Liver (tissue), 9 donors: Measurements from ENCODE around the gene TBL1X. TPM values are rescaled to one million over a fixed set of nuclear protein-coding genes. Genes with fewer than 3 reads are reported as not detected.

Source experiments
- DNase-seq: peaks from one replicate; pipeline ENCODE4 v3.0.0-alpha.2; 2017; ENCODE audit warnings: low spot score
- H3K27ac ChIP-seq, 2 donors: one replicate each; pipeline ENCODE4 v1.7.0; 2013; ENCODE audit warnings: inconsistent platforms in 2 of 2, low read length in 2 of 2, control low read depth in 1 of 2, low read depth in 1 of 2, mild to moderate bottlenecking in 1 of 2
- H3K27me3 ChIP-seq, 4 donors: one replicate each; pipeline versions ENCODE4 v1.6.1 to v1.7.0; 2013; ENCODE audit warnings: low read length in 3 of 4, inconsistent platforms in 1 of 4, mild to moderate bottlenecking in 1 of 4, moderate library complexity in 1 of 4; ENCODE audit not compliant: control insufficient read depth in 4 of 4, insufficient read depth in 4 of 4
- H3K36me3 ChIP-seq, 4 donors: one replicate each; pipeline versions ENCODE4 v1.6.1 to v1.7.0; 2013; ENCODE audit warnings: low read length in 3 of 4, mild to moderate bottlenecking in 3 of 4, low read depth in 1 of 4, moderate library complexity in 1 of 4; ENCODE audit not compliant: control insufficient read depth in 4 of 4, insufficient read depth in 3 of 4
- H3K4me1 ChIP-seq, 4 donors: one replicate each; pipeline versions ENCODE4 v1.6.1 to v1.7.0; 2013; ENCODE audit warnings: low read length in 3 of 4, mild to moderate bottlenecking in 3 of 4, moderate library complexity in 1 of 4; ENCODE audit not compliant: control insufficient read depth in 4 of 4, insufficient read depth in 4 of 4
- H3K4me3 ChIP-seq, 3 donors: one replicate each; pipeline versions ENCODE4 v1.6.1 to v1.7.0; 2013; ENCODE audit warnings: low read length in 3 of 3, control low read depth in 1 of 3, low read depth in 1 of 3, mild to moderate bottlenecking in 1 of 3
- H3K9ac ChIP-seq, 2 donors: one replicate each; pipeline ENCODE4 v1.7.0; 2013; ENCODE audit warnings: low read length in 2 of 2, mild to moderate bottlenecking in 2 of 2, moderate library complexity in 2 of 2, control low read depth in 1 of 2, low read depth in 1 of 2
- H3K9me3 ChIP-seq, 4 donors: one replicate each; pipeline versions ENCODE4 v1.6.1 to v1.7.0; 2013; ENCODE audit warnings: low read length in 3 of 4; ENCODE audit not compliant: control insufficient read depth in 4 of 4
- EGR1 ChIP-seq, 2 donors: IDR thresholded peaks; 2 replicates each; pipeline ENCODE4 v1.6.1; 2016 to 2018; ENCODE audit warnings: antibody characterized with exemption in 2 of 2, low read depth in 2 of 2
- GABPA ChIP-seq, 2 donors: IDR thresholded peaks in 1 of 2; conservative IDR thresholded peaks in 1 of 2; 2 replicates each; pipeline ENCODE4 v1.6.1; 2016; ENCODE audit warnings: antibody characterized with exemption in 2 of 2, mild to moderate bottlenecking in 1 of 2, moderate library complexity in 1 of 2
- HNF4A ChIP-seq, 2 donors: conservative IDR thresholded peaks; 2 replicates each; pipeline ENCODE4 v1.6.1; 2016; ENCODE audit warnings: antibody characterized with exemption in 2 of 2, mild to moderate bottlenecking in 2 of 2
- HNF4G ChIP-seq: IDR thresholded peaks from 2 replicates; pipeline ENCODE4 v1.6.1; 2016; ENCODE audit warnings: antibody characterized with exemption
- NR2F2 ChIP-seq: IDR thresholded peaks from 2 replicates; pipeline ENCODE4 v1.6.1; 2016; ENCODE audit warnings: antibody characterized with exemption
- RAD21 ChIP-seq, 2 donors: IDR thresholded peaks; 2 replicates each; pipeline ENCODE4 v1.6.1; 2016; ENCODE audit warnings: antibody characterized with exemption in 2 of 2, mild to moderate bottlenecking in 2 of 2
- RXRA ChIP-seq, 2 donors: IDR thresholded peaks; 2 replicates each; pipeline ENCODE4 v1.6.1; 2017 to 2018; ENCODE audit warnings: antibody characterized with exemption in 2 of 2, mild to moderate bottlenecking in 1 of 2
- TAF1 ChIP-seq: conservative IDR thresholded peaks from 2 replicates; pipeline ENCODE4 v1.6.1; 2016; ENCODE audit warnings: antibody characterized with exemption, mild to moderate bottlenecking
- YY1 ChIP-seq: IDR thresholded peaks from 2 replicates; pipeline ENCODE4 v1.6.1; 2016; ENCODE audit warnings: antibody characterized with exemption, mild to moderate bottlenecking
- WGBS: extraction: QIAGEN DNeasy Blood & Tissue Kit; methylation state at CpG from one replicate; pipeline ENCODE4 v1.1.7; 2013; 5-methylcytosine and 5-hydroxymethylcytosine counted together
- polyA plus RNA-seq, 2 donors: library from polyadenylated mRNA; stranded (reverse) in 1 of 2; unstranded in 1 of 2; fragments of 200-250 nt in 1 of 2; fragments of >200 nt in 1 of 2; fragmentation: Nextera tagmentation in 1 of 2; extraction: Ambion mirVana in 1 of 2; gene quantifications; one replicate each; pipeline versions ENCODE4 v1.2.1 to v1.2.3, GENCODE V29; 2013 to 2015
- total RNA-seq, 2 donors: library from RNA; depleted of rRNA; stranded (reverse); fragments of >200 nt; gene quantifications; one replicate each; pipeline ENCODE4 v1.2.3, GENCODE V29; 2014
- TF ChIP-seq, protein P1 (sequence below): IDR thresholded peaks from 2 replicates; pipeline ENCODE4 v1.6.1; 2016; ENCODE audit warnings: antibody characterized with exemption, mild to moderate bottlenecking
- TF ChIP-seq, protein P2 (sequence below): IDR thresholded peaks from 2 replicates; pipeline ENCODE4 v1.6.1; 2016; ENCODE audit warnings: antibody characterized with exemption
- TF ChIP-seq, protein P3 (sequence below): IDR thresholded peaks from 2 replicates; pipeline ENCODE4 v1.6.1; 2016; ENCODE audit warnings: antibody characterized with exemption
- TF ChIP-seq, protein P4 (sequence below): fragments of 150-350 bp; IDR thresholded peaks from 2 replicates; pipeline ENCODE4 v1.5.1; 2017; ENCODE audit warnings: improper control_type of control experiment, low read depth, low read length; ENCODE audit not compliant: missing input control
- donor health status: healthy.
- donor health status: healthy.
- donor health status: healthy.
- donor health status: healthy.
- donor health status: healthy.

Gene TBL1X
- total and polyA plus RNA-seq, 4 donors = 11.2 to 15.1 (median 11.8) TPM

DNA sequence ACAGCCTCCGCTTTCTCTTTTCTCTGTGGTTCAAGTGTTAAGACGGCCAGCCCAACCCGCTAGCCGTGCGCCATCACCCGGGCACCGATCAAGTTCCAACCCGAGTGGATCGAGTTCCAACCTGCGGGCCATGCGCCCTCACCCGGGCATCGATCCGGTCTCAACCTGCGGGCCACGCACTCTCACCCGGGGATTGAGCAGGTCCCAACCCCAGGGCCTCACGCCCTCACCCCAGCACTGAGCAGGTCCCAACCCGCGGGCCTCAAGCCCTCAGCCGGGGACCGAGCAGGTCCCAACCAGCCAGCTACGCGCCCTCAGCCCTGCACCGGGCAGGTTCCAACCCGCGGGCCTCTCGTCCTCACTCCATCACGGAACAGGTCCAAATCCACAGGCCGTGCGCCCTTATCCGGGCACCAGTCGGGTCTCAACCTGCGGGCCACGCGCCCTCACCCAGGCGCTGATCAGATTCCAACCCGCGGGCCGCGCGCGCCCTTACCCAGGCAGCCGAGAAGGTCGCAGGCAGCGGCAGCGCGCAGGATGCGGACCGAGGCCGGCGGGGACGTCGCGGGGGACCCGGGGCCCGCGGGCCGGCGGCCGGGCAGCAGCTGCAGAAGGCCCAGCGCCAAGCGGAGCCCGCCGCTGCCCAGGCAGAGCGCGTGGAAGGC is 300.3 kb downstream of the TBL1X start (continued):
- TF ChIP-seq, protein P1, sequence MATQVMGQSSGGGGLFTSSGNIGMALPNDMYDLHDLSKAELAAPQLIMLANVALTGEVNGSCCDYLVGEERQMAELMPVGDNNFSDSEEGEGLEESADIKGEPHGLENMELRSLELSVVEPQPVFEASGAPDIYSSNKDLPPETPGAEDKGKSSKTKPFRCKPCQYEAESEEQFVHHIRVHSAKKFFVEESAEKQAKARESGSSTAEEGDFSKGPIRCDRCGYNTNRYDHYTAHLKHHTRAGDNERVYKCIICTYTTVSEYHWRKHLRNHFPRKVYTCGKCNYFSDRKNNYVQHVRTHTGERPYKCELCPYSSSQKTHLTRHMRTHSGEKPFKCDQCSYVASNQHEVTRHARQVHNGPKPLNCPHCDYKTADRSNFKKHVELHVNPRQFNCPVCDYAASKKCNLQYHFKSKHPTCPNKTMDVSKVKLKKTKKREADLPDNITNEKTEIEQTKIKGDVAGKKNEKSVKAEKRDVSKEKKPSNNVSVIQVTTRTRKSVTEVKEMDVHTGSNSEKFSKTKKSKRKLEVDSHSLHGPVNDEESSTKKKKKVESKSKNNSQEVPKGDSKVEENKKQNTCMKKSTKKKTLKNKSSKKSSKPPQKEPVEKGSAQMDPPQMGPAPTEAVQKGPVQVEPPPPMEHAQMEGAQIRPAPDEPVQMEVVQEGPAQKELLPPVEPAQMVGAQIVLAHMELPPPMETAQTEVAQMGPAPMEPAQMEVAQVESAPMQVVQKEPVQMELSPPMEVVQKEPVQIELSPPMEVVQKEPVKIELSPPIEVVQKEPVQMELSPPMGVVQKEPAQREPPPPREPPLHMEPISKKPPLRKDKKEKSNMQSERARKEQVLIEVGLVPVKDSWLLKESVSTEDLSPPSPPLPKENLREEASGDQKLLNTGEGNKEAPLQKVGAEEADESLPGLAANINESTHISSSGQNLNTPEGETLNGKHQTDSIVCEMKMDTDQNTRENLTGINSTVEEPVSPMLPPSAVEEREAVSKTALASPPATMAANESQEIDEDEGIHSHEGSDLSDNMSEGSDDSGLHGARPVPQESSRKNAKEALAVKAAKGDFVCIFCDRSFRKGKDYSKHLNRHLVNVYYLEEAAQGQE = no peak
- TF ChIP-seq, protein P2, sequence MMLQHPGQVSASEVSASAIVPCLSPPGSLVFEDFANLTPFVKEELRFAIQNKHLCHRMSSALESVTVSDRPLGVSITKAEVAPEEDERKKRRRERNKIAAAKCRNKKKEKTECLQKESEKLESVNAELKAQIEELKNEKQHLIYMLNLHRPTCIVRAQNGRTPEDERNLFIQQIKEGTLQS = no peak
- TF ChIP-seq RXRA (IDR thresholded peaks at IDR 0.05) (no peak), RAD21 (IDR thresholded peaks at IDR 0.05) (no peak), HNF4G (no peak)

DNA sequence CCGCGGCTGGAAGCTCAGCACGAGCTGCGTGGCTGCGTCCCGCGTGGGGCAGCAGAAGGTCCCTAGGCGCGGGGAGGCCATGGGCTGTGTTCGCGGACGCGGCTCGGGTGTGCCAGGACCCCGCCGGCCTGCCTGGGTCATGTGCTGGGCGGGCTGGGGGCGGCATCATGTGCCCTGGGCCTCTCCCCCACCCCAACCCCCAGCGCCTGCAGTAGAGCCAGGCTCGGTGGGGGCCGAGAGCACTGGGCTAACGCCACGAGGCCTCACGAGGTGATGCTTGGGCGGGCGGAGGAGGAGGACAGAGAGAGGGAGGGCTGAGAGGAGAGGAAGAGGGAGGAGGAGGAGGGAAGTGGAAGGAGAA is 300.9 kb downstream of the TBL1X start, which contains the start of gene GPR143:
TSS of gene GPR143 (minus strand) at position 111 of the 361 bp plus-strand sequence. CDS start at position 81, 30 bp downstream.
- WGBS = 27% methylated on average over 26 of the region's 26 CpGs
- Histone ChIP-seq H3K4me1 (peaks cover 0 to 2% (median 0%) of the 10 kb centered on the region in 4 donors), H3K9ac (no peak within 1 kb of the TSS), H3K27ac (no peak within 1 kb of the TSS), H3K36me3 (no peaks in the 10 kb centered on the region), H3K4me3 (peak within 1 kb of the TSS in 1 of 3 donors; percentile 17), H3K27me3 (peaks cover 0 to 3% (median 0%) of the 10 kb centered on the region in 4 donors), H3K9me3 (no peaks in the 10 kb centered on the region)
- no peak for DNase-seq
- no peak for TF ChIP-seq HNF4G
- TF ChIP-seq GABPA (IDR thresholded peaks at IDR 0.05 in 1 of 2, conservative IDR thresholded peaks at IDR 0.05 in 1 of 2) = no peak
- TF ChIP-seq TAF1 = no peak
- no peak for TF ChIP-seq RXRA (IDR thresholded peaks at IDR 0.05)
- TF ChIP-seq, protein P3, sequence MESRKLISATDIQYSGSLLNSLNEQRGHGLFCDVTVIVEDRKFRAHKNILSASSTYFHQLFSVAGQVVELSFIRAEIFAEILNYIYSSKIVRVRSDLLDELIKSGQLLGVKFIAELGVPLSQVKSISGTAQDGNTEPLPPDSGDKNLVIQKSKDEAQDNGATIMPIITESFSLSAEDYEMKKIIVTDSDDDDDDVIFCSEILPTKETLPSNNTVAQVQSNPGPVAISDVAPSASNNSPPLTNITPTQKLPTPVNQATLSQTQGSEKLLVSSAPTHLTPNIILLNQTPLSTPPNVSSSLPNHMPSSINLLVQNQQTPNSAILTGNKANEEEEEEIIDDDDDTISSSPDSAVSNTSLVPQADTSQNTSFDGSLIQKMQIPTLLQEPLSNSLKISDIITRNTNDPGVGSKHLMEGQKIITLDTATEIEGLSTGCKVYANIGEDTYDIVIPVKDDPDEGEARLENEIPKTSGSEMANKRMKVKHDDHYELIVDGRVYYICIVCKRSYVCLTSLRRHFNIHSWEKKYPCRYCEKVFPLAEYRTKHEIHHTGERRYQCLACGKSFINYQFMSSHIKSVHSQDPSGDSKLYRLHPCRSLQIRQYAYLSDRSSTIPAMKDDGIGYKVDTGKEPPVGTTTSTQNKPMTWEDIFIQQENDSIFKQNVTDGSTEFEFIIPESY = no peak
- no peak for TF ChIP-seq EGR1 (IDR thresholded peaks at IDR 0.05; ENCODE audit: low read depth in 2 of 2)
- no peak for TF ChIP-seq RAD21 (IDR thresholded peaks at IDR 0.05)
- TF ChIP-seq, protein P2 = no peak
- TF ChIP-seq, protein P4, sequence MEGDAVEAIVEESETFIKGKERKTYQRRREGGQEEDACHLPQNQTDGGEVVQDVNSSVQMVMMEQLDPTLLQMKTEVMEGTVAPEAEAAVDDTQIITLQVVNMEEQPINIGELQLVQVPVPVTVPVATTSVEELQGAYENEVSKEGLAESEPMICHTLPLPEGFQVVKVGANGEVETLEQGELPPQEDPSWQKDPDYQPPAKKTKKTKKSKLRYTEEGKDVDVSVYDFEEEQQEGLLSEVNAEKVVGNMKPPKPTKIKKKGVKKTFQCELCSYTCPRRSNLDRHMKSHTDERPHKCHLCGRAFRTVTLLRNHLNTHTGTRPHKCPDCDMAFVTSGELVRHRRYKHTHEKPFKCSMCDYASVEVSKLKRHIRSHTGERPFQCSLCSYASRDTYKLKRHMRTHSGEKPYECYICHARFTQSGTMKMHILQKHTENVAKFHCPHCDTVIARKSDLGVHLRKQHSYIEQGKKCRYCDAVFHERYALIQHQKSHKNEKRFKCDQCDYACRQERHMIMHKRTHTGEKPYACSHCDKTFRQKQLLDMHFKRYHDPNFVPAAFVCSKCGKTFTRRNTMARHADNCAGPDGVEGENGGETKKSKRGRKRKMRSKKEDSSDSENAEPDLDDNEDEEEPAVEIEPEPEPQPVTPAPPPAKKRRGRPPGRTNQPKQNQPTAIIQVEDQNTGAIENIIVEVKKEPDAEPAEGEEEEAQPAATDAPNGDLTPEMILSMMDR = no peak
- TF ChIP-seq, protein P1 = no peak
- no peak for TF ChIP-seq NR2F2
- TF ChIP-seq YY1 = no peak
- TF ChIP-seq HNF4A (conservative IDR thresholded peaks at IDR 0.05) = no peak
